ENCODE results near the gene SPINDOC. TPM values are rescaled to one million over a fixed set of nuclear protein-coding genes. Genes with fewer than 3 reads are reported as not detected.
"Not testable (repeated sequence)": the region's sequence is repeated elsewhere in the genome, so short reads cannot be mapped to it uniquely, and the experiment has no call there.

The SPINDOC gene
- total RNA-seq, 1 donor from 2014 or later = 14.3 TPM

GRCh38 chr11:63791495-63792167 lies 21.6 kb upstream of the SPINDOC start:
- DNase-seq = no peak

DNA sequence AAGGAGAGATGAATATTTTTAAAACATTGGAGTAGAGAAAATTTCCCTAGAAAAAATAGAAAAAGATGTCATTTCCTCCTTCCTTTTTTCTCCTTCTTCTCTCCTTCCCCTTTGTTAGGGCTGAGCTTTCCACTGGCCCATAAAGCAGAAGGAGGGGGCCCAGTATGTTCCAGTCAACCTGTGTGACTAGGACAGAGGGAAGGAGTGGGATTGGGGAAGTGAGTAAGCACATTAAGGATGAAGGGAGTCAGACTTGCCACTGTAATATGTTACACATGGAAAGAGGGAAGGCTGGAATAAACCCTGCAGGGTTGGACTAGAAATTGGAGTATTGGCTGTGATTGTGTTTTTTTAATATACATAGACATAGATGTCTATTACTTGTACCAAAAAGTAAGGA lies 20.1 kb upstream of the SPINDOC start:
- DNase-seq = no peak

DNA sequence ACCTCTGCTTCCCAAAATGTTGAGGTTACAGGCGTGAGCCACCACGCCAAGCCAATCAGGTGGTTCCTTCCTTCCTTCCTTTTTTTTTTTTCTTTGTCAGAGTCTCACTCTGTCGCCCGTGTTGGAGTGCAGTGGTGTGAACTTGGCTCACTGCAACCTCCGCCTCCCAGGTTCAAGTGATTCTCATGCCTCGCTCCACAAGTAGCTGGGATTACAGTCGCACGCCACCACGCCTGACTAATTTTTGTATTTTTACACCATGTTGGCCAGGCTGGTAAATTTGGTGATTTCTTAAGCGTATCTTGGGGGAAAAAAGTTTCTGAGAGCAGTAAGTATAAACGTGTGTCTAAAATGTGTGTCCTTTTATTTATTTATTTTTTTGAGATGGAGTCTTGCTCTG lies 18.2 kb upstream of the SPINDOC start:
- no peak for DNase-seq

- DNase-seq = no peak
Observed at GRCh38 chr11:63800921-63801320, 12.3 kb upstream of the SPINDOC start.

DNA sequence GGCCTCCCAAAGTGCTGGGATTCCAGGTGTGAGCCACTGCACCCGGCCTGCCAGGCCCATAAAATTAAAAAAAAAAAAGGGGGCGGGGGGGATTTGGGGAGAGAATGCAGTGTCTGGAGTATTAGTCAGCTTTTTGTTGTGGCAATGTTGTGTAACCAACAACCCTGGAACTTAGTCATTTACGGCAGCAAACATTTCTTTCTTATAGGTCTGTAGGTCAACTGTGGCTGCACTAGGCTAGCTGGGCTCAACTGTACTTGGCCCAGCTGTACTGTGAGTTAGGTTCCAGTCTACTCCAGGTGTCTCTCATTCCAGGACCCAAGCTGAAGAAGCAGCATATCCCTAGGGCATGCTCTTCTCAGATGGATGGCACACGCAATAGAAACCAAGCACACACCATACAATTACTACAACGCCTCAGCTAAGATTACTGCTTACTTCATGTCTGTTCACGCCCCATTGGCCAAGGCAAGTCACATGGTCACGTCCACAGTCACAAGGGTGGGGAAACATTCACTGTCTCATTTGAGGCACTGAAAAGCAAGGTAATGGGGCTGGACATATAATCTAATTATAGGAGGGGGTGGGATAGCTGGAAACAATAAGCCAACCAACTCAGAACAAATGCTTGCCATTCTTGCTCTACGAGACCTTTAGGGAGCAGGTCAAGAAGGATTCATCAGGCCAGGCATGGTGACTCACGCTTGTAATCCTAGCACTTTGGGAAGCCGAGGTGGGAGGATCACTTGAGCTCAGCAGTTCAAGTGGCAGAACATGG lies 10.4 kb upstream of the SPINDOC start:
- DNase-seq = no peak

- DNase-seq = peak; percentile 14
Observed at GRCh38 chr11:63804259-63804658, 9.0 kb upstream of the SPINDOC start.

- DNase-seq = peak; percentile 46
Observed at GRCh38 chr11:63805844-63806415, 7.3 kb upstream of the SPINDOC start.

- not testable (repeated sequence) for DNase-seq
Observed at GRCh38 chr11:63810383-63810782, 2.9 kb upstream of the SPINDOC start.

DNA sequence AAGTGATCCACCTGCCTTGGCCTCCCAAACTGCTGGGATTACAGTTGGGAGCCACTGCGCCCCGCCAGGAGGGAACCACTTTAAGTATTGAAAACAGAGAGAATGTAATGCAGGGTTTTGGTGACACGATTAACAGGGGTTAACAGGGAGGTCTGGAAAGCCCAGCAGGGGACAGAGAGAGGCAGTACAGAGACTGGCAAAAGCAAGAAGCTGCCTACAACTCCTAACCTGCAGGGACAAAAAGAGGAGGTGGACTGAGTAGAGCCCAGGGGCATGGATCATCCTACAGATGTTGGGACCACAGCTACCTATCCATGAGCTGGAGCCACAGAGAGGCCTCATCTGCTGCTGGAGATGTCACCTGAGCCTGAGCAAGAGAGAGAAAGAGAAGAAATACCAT lies 1.7 kb upstream of the SPINDOC start:
- DNase-seq = no peak

DNA sequence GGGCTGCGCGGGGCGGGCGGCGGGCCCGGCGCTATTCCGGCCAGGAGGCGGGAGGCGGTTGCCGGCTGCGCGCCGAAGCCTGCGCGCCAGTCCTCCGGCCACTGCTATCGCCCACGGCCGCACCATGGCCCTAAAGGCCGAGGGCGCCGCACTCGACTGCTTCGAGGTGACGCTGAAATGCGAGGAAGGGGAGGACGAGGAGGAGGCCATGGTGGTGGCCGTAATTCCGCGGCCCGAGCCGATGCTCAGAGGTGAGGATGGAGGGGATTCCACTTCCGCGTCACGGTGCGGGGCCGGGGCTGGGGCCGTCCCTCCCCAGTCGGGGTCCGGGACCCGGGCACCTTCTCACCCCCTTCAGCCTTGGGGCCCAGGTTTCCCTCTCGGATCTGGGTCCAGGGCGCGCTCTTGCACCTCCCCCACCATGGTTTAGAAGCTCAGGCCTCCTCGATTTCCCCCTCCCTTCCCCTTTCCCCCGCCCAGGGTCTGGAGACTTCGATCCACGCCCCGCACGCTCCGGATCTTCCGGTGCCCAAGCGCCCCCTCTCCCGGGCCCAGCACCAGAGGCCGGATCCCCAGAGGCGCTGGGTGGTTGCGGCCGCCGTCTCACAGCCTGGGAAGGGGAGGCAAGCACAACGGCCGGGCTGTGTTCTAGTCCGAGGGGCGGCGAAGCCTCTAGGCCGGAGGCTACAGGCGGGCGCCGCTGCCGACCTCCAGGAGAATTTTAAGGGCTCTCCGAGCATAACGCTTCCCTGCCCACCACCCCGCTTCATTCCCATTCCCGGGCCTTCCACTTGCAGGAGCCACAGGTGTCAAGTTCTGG lies 517 bp downstream of the SPINDOC start:
- peak; percentile 54 for DNase-seq

- peak; percentile 18 for DNase-seq
Observed at GRCh38 chr11:63814383-63814736, 1.1 kb downstream of the SPINDOC start.

GRCh38 chr11:63816166-63816565 lies 2.9 kb downstream of the SPINDOC start:
- DNase-seq = no peak

DNA sequence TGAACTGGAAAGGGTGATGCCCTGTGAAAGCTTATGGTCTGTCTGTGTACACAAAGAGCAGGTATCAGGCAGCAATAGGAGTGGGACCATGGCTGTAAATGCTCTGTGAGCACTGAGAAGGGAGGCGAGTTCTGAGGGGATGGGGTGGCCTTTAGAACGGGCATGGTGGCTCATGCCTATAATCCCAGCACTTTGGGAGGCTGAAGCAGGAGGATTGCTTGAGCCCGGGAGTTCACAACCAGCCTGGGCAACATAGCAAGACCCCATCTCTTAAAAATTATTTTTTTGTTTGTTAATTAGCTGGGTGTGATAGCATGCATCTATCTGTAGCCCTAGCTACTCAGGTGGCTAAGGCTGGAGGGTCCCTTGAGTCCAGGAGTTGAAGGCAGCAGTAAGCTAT lies 3.5 kb downstream of the SPINDOC start:
- no peak for DNase-seq

DNA sequence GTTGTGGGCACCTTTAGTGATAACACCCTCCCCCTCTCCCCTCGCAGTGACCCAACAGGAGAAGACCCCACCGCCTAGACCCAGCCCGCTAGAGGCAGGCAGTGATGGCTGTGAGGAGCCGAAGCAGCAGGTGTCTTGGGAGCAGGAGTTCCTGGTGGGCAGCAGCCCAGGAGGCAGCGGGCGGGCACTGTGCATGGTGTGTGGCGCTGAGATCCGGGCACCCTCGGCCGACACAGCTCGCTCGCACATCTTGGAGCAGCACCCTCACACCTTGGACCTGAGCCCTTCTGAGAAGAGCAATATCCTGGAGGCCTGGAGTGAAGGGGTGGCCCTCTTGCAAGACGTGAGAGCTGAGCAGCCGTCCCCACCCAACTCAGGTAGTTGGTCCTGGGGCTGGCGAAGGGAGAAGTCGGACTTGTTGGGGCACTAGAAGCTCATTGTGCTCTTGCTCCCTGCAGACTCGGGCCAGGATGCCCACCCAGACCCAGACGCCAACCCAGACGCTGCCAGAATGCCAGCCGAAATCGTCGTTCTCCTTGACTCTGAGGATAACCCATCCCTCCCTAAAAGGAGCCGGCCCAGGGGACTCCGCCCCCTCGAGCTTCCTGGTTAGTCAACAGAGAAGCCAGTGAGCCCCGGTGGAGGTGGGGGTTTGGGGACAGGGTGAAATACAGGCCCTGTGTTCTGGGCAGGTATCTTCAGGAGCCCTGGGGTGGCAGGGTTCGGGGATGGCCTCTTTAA lies 4.7 kb downstream of the SPINDOC start:
- no peak for DNase-seq

DNA sequence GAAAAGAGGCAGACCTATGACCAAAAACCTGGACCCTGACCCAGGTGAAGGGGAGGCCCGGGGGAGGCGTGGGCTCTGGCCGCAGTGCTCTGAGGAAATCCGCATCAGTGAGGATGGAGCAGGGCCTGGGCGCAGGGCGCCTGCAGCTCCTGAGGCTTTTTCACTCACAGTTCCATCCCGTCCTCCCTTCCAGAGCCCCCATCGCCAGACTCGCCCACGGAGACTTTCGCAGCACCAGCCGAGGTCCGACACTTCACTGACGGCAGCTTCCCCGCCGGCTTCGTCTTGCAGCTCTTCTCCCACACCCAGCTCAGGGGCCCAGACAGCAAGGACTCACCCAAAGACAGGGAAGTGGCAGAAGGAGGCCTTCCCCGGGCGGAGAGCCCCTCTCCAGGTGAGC lies 5.4 kb downstream of the SPINDOC start:
- no peak for DNase-seq

- no peak for DNase-seq
Observed at GRCh38 chr11:63821411-63821810, 8.2 kb downstream of the SPINDOC start.

DNA sequence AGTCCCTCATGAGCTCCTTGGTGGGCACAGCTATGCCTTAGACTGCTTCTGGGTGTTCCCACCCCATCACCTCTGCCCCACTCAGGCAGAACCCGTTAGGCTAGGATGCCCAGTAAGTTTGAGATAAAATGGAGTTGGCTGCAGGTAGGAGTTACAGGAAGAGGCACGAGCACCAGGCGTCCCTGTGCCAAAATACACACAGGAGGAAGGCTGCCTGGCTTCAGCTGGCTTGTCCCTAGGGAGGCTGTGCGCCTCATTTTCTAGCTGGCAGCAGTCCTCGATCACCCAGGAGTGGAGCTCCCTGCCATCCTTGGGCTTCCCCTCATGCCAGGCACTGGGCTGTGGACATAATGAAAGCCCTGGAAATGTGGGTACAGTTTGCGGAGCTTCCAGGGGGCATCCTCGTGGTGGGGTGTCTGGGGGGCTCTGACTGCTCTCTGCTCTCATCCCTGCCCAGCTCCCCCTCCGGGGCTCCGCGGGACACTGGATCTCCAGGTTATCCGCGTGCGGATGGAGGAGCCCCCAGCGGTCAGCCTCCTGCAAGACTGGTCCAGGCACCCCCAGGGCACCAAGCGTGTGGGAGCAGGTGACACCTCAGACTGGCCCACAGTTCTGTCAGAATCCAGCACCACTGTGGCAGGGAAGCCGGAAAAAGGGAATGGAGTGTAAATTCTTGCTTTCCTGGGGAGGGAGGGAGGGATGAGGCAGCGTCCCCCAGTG lies 13.4 kb downstream of the SPINDOC start:
- no peak for DNase-seq

DNA sequence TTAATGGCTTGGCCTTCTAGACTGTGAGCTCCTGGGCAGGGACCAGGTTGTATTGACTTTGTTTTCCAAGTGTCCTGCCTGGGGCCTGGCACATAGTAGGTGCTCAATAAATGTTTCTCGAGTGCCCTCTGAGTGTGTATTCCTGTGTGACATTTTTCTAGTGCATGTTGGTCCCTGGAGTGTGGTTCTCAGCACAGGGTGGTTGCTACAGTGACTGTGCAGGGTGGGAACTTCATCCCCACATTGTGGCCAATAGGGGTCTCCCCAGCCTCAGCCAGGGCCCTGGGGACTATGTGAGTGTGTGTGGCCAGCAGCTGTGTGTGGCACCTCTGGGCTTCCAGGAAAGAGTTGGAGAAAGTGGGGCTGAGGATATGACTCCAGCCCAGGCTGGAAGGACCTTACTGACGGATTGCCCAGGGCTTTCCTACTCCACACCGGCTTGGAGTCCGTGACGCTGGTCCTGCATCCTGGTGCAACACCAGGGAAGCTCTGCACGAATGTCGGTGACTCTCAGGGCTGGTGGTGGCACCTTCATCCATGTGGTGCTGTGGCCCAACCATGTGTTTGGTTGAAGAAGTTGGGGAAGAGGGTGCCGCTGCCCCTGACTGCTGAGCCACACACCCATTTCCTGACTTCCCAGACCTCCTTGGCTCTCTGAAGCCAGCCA lies 16.7 kb downstream of the SPINDOC start:
- peak; percentile 57 for DNase-seq

- DNase-seq = no peak
Observed at GRCh38 chr11:63831326-63831725, 18.1 kb downstream of the SPINDOC start.

- no peak for DNase-seq
Observed at GRCh38 chr11:63832336-63832735, 19.1 kb downstream of the SPINDOC start.

GRCh38 chr11:63833048-63833447 lies 19.8 kb downstream of the SPINDOC start:
- DNase-seq = no peak
